Activated CD4-positive, alpha-beta memory T cell treated with anti-CD3 and anti-CD28 coated beads, Interleukin-2, amount 10 ng/mL, durations not matched to agents 7 days and 5 days (primary cell): ENCODE data around the gene IGSF9. TPM values are rescaled to one million over a fixed set of nuclear protein-coding genes. Genes with fewer than 3 reads are reported as not detected.

Experiments used
- CTCF ChIA-PET: fragments of 350-600 bp; sonication (Branson Sonifier 250); formaldehyde crosslinking; loops from one replicate; lab custom pipeline; 2021; ENCODE audit warnings: antibody characterized with exemption, inconsistent platforms; lab: Charles Lee
- POLR2A ChIA-PET: fragments of 350-600 bp; sonication (Branson Sonifier 250); formaldehyde crosslinking; loops from one replicate; lab custom pipeline; 2021; ENCODE audit warnings: antibody characterized with exemption; lab: Charles Lee
- DNase-seq: peaks from one replicate; pipeline ENCODE4 v3.0.0-alpha.2; 2020
- H3K27ac Mint-ChIP-seq: one replicate; pipeline ENCODE4 v1.8.0; 2021; ENCODE audit warnings: mild to moderate bottlenecking, mixed read lengths
- H3K27me3 Mint-ChIP-seq: one replicate; pipeline ENCODE4 v1.8.0; 2021; ENCODE audit warnings: mixed read lengths
- H3K36me3 Mint-ChIP-seq: one replicate; pipeline ENCODE4 v1.8.0; 2021; ENCODE audit warnings: low read depth, mixed read lengths
- H3K4me1 Mint-ChIP-seq: one replicate; pipeline ENCODE4 v1.8.0; 2021; ENCODE audit warnings: mixed read lengths
- H3K4me3 Mint-ChIP-seq: one replicate; pipeline ENCODE4 v1.8.0; 2021; ENCODE audit warnings: mild to moderate bottlenecking, mixed read lengths
- H3K9me3 Mint-ChIP-seq: one replicate; pipeline ENCODE4 v1.8.0; 2021; ENCODE audit warnings: mixed read lengths
- total RNA-seq, 2 experiments: library from RNA; stranded (reverse); gene quantifications; one replicate each; pipeline ENCODE4 v1.2.3, GENCODE V29; 2021

IGSF9 gene
- total RNA-seq, 2 experiments from 2014 or later: not detected

- CTCF ChIA-PET: interaction anchor here (0.7 to 6.6 kb wide), 25 partner anchors 10 to 678 kb away, joined by 3 to 221 read pairs (median 6); partner anchors contain the start of genes DUSP23, FCRL6 and TAGLN2
- POLR2A ChIA-PET: interaction anchor here (1.2 to 8.6 kb wide), 5 partner anchors 11 to 95 kb away, joined by 3 to 64 read pairs (median 10); partner anchors contain the start of gene TAGLN2
Observed at GRCh38 chr1:159891275-159892157, 53.9 kb downstream of the IGSF9 start.

GRCh38 chr1:159890390-159890789, 55.0 kb downstream of the IGSF9 start:
- ChIA-PET POLR2A (interaction anchor here (1.2 to 8.6 kb wide), 4 partner anchors 10 to 94 kb away, joined by 3 to 64 read pairs (median 7); partner anchors contain the start of gene TAGLN2), CTCF (interaction anchor here (0.9 to 6.6 kb wide), 15 partner anchors 10 to 676 kb away, joined by 3 to 221 read pairs (median 7); partner anchors contain the start of genes DUSP23 and FCRL6)
- Mint-ChIP-seq H3K4me3 (no peak overlapping the region), H3K9me3 (no peaks in the 10 kb centered on the region), H3K27ac (no peak overlapping the region), H3K27me3 (peaks cover 7% of the 10 kb centered on the region), H3K4me1 (peaks cover 19% of the 10 kb centered on the region), H3K36me3 (no peaks in the 10 kb centered on the region)
- DNase-seq: no peak

More at GRCh38 chr1:159891275-159892157, 53.9 kb downstream of the IGSF9 start:
- Mint-ChIP-seq H3K27ac (no peak overlapping the region), H3K9me3 (no peaks in the 10 kb centered on the region), H3K4me3 (no peak overlapping the region), H3K4me1 (peaks cover 19% of the 10 kb centered on the region), H3K36me3 (no peaks in the 10 kb centered on the region), H3K27me3 (peaks cover 12% of the 10 kb centered on the region)
- DNase-seq: peak; percentile 82

- Mint-ChIP-seq H3K4me1 (peaks cover 19% of the 10 kb centered on the region), H3K27ac (no peak overlapping the region), H3K36me3 (no peaks in the 10 kb centered on the region), H3K4me3 (no peak overlapping the region), H3K9me3 (no peaks in the 10 kb centered on the region), H3K27me3 (peaks cover 5% of the 10 kb centered on the region)
- ChIA-PET POLR2A (interaction anchor here (1.3 to 8.6 kb wide), 4 partner anchors 9 to 90 kb away, joined by 3 to 64 read pairs (median 8); partner anchors contain the start of gene TAGLN2), CTCF (interaction anchor here (0.9 to 6.6 kb wide), 12 partner anchors 10 to 676 kb away, joined by 3 to 221 read pairs (median 8); partner anchors contain the start of genes DUSP23 and FCRL6)
- no peak for DNase-seq
Observed at GRCh38 chr1:159889821-159890252, 55.6 kb downstream of the IGSF9 start.

GRCh38 chr1:159889202-159889601, 56.2 kb downstream of the IGSF9 start:
- peaks cover 19% of the 10 kb centered on the region for H3K4me1 Mint-ChIP-seq
- peak overlapping the region; percentile 2 for H3K27ac Mint-ChIP-seq
- no peak overlapping the region for H3K4me3 Mint-ChIP-seq
- no peak for DNase-seq
- no peaks in the 10 kb centered on the region for H3K36me3 Mint-ChIP-seq
- peaks cover 5% of the 10 kb centered on the region for H3K27me3 Mint-ChIP-seq
- POLR2A ChIA-PET: interaction anchor here (1.6 to 8.6 kb wide), 3 partner anchors 17 to 90 kb away, joined by 5 to 64 read pairs (median 11); partner anchors contain the start of gene TAGLN2
- CTCF ChIA-PET: interaction anchor here (0.7 to 6.6 kb wide), 9 partner anchors 9 to 727 kb away, joined by 3 to 221 read pairs (median 11); partner anchors contain the start of genes DUSP23 and FCRL6
- H3K9me3 Mint-ChIP-seq: no peaks in the 10 kb centered on the region

- ChIA-PET CTCF (interaction anchor here (1.7 kb wide), 1 partner anchor 10 kb away, joined by 5 read pairs; no protein-coding TSS in a partner anchor), POLR2A (no interaction called here)
- no peak for DNase-seq
- Mint-ChIP-seq H3K27ac (no peak overlapping the region), H3K36me3 (no peaks in the 10 kb centered on the region), H3K4me1 (peaks cover 2% of the 10 kb centered on the region), H3K4me3 (no peak overlapping the region), H3K9me3 (no peaks in the 10 kb centered on the region), H3K27me3 (no peaks in the 10 kb centered on the region)
Observed at GRCh38 chr1:159884296-159884695, 61.1 kb downstream of the IGSF9 start.

- DNase-seq: no peak
- Mint-ChIP-seq H3K4me3 (no peak overlapping the region), H3K9me3 (no peaks in the 10 kb centered on the region), H3K36me3 (no peaks in the 10 kb centered on the region), H3K27me3 (no peaks in the 10 kb centered on the region), H3K27ac (no peak overlapping the region), H3K4me1 (no peaks in the 10 kb centered on the region)
- ChIA-PET POLR2A (no interaction called here), CTCF (no interaction called here)
Observed at GRCh38 chr1:159883134-159883533, 62.3 kb downstream of the IGSF9 start.

- Mint-ChIP-seq H3K36me3 (no peaks in the 10 kb centered on the region), H3K4me1 (no peaks in the 10 kb centered on the region), H3K27ac (no peak overlapping the region), H3K27me3 (no peaks in the 10 kb centered on the region), H3K4me3 (no peak overlapping the region), H3K9me3 (no peaks in the 10 kb centered on the region)
- ChIA-PET CTCF (no interaction called here), POLR2A (no interaction called here)
- DNase-seq: no peak
Observed at GRCh38 chr1:159882527-159882862, 62.9 kb downstream of the IGSF9 start.

GRCh38 chr1:159881622-159882526, 63.5 kb downstream of the IGSF9 start:
- no peaks in the 10 kb centered on the region for H3K4me1 Mint-ChIP-seq
- no peak overlapping the region for H3K27ac Mint-ChIP-seq
- H3K4me3 Mint-ChIP-seq: no peak overlapping the region
- H3K27me3 Mint-ChIP-seq: no peaks in the 10 kb centered on the region
- ChIA-PET POLR2A (interaction anchor here (1.2 kb wide), 1 partner anchor 55 kb away, joined by 3 read pairs; the partner anchor contains the start of gene SLAMF8), CTCF (interaction anchor here (0.8 to 3.2 kb wide), 2 partner anchors 7 to 9 kb away, joined by 3 to 11 read pairs; no protein-coding TSS in a partner anchor)
- no peak for DNase-seq
- H3K9me3 Mint-ChIP-seq: no peaks in the 10 kb centered on the region
- no peaks in the 10 kb centered on the region for H3K36me3 Mint-ChIP-seq

- DNase-seq: no peak
- H3K36me3 Mint-ChIP-seq: no peaks in the 10 kb centered on the region
- H3K9me3 Mint-ChIP-seq: no peaks in the 10 kb centered on the region
- peaks cover 3% of the 10 kb centered on the region for H3K27me3 Mint-ChIP-seq
- no peak overlapping the region for H3K4me3 Mint-ChIP-seq
- CTCF ChIA-PET: interaction anchor here (0.6 to 3.2 kb wide), 5 partner anchors 9 to 1110 kb away, joined by 3 to 11 read pairs (median 3); no protein-coding TSS in a partner anchor
- POLR2A ChIA-PET: interaction anchor here (1.4 kb wide), 1 partner anchor 10 kb away, joined by 3 read pairs; no protein-coding TSS in a partner anchor
- no peak overlapping the region for H3K27ac Mint-ChIP-seq
- no peaks in the 10 kb centered on the region for H3K4me1 Mint-ChIP-seq
Observed at GRCh38 chr1:159880430-159880829, 65.0 kb downstream of the IGSF9 start.

GRCh38 chr1:159879977-159880376, 65.4 kb downstream of the IGSF9 start:
- H3K9me3 Mint-ChIP-seq: no peaks in the 10 kb centered on the region
- ChIA-PET CTCF (interaction anchor here (0.6 to 3.2 kb wide), 6 partner anchors 9 to 1111 kb away, joined by 3 to 11 read pairs (median 3); no protein-coding TSS in a partner anchor), POLR2A (interaction anchor here (1.4 kb wide), 1 partner anchor 11 kb away, joined by 3 read pairs; no protein-coding TSS in a partner anchor)
- no peak for DNase-seq
- H3K27me3 Mint-ChIP-seq: peaks cover 3% of the 10 kb centered on the region
- H3K4me3 Mint-ChIP-seq: no peak overlapping the region
- no peak overlapping the region for H3K27ac Mint-ChIP-seq
- no peaks in the 10 kb centered on the region for H3K36me3 Mint-ChIP-seq
- H3K4me1 Mint-ChIP-seq: no peaks in the 10 kb centered on the region

GRCh38 chr1:159879136-159879535, 66.3 kb downstream of the IGSF9 start:
- ChIA-PET CTCF (interaction anchor here (0.9 to 3.2 kb wide), 3 partner anchors 10 to 80 kb away, joined by 3 to 11 read pairs (median 4); no protein-coding TSS in a partner anchor), POLR2A (no interaction called here)
- Mint-ChIP-seq H3K4me3 (no peak overlapping the region), H3K27ac (no peak overlapping the region), H3K36me3 (no peaks in the 10 kb centered on the region), H3K9me3 (no peaks in the 10 kb centered on the region), H3K4me1 (no peaks in the 10 kb centered on the region), H3K27me3 (peaks cover 3% of the 10 kb centered on the region)
- no peak for DNase-seq
